ENCODE measurements around the gene B3GNT7. TPM values are rescaled to one million over a fixed set of nuclear protein-coding genes. Genes with fewer than 3 reads are reported as not detected.

B3GNT7 gene
- total RNA-seq, 1 donor from 2014 or later = 0.90 TPM

DNA sequence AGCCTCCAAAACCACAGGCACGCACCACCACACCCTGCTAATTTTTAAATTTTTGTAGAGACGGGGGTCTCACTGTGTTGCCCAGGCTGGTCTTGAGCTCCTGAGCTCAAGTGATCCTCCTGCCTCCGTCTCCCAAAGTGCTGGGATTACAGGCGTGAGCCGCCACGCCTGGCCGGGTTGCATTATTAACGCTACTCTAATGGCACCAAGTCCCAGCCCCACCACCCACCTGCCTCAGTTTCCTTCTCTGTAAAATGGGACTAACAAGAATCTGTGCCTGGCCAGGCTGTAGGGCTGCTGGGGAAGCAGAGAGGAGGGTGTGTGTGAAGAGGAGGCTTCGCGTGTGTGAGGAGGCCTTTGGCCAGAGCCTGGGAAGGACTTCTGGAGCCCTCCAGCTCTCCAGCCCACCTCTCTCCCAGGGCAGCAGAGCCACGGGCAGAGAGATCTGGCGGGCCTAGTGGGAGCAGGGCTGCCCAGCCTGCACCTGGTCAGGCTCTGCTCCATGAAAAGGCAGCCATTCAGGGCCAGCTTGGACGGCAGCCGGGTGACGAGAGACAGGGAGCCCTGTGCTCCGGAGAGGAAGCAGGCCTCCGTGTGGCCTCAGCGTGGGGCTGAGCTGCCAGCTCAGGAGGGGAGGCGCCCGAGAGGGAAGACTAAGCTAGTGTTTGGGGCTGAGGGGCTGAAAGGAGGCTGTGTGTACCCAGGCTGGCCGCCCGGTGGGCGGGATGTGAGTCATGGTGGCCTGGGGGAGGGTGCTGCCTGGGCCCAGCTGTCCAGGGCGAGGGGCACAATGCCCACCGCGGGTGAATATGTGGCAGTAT, 7.4 kb upstream of the B3GNT7 start:
- no peaks in the 10 kb centered on the region for H3K79me2 ChIP-seq (ENCODE audit: low read depth)
- H3K27me3 ChIP-seq = no peaks in the 10 kb centered on the region
- no peak overlapping the region for H2AFZ ChIP-seq (replicated peaks)
- no peaks in the 10 kb centered on the region for H3K9me3 ChIP-seq (ENCODE audit: low read depth)
- Mint-ChIP-seq H3K36me3 (peaks cover 6% of the 10 kb centered on the region), H3K4me3 (no peak overlapping the region), H3K9me3 (peaks cover 14% of the 10 kb centered on the region), H3K27me3 (ENCODE audit: insufficient read depth, low read depth) (peaks cover 13% of the 10 kb centered on the region), H3K4me1 (peaks cover 7% of the 10 kb centered on the region), H3K27ac (no peak overlapping the region)
- H3K4me2 ChIP-seq = no peak overlapping the region
- no peak overlapping the region for H3K27ac ChIP-seq
- peaks cover 7% of the 10 kb centered on the region for H3K4me1 ChIP-seq
- H3K9ac ChIP-seq = no peak overlapping the region
- TF ChIP-seq, protein P1, sequence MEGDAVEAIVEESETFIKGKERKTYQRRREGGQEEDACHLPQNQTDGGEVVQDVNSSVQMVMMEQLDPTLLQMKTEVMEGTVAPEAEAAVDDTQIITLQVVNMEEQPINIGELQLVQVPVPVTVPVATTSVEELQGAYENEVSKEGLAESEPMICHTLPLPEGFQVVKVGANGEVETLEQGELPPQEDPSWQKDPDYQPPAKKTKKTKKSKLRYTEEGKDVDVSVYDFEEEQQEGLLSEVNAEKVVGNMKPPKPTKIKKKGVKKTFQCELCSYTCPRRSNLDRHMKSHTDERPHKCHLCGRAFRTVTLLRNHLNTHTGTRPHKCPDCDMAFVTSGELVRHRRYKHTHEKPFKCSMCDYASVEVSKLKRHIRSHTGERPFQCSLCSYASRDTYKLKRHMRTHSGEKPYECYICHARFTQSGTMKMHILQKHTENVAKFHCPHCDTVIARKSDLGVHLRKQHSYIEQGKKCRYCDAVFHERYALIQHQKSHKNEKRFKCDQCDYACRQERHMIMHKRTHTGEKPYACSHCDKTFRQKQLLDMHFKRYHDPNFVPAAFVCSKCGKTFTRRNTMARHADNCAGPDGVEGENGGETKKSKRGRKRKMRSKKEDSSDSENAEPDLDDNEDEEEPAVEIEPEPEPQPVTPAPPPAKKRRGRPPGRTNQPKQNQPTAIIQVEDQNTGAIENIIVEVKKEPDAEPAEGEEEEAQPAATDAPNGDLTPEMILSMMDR (IDR thresholded peaks at IDR 0.05) = no peak
- TF ChIP-seq EZH2phosphoT487 (IDR thresholded peaks at IDR 0.05) = no peak
- no peak for TF ChIP-seq EZH2 (IDR thresholded peaks at IDR 0.05)
- no peaks in the 10 kb centered on the region for H3K36me3 ChIP-seq
- H3K4me3 ChIP-seq = no peak overlapping the region
- DNase-seq (ENCODE audit: low spot score) = no peak
- H4K20me1 ChIP-seq (ENCODE audit: low read depth) = no peaks in the 10 kb centered on the region
- no peaks in the 10 kb centered on the region for H3F3A ChIP-seq (ENCODE audit: low read depth)

GRCh38 chr2:231388725-231389346, 6.7 kb upstream of the B3GNT7 start:
- Histone ChIP-seq H3K36me3 (no peaks in the 10 kb centered on the region), H3K4me1 (peaks cover 7% of the 10 kb centered on the region), H3K9ac (no peak overlapping the region), H3K27ac (no peak overlapping the region), H2AFZ (replicated peaks) (no peak overlapping the region), H3K79me2 (ENCODE audit: low read depth) (no peaks in the 10 kb centered on the region), H4K20me1 (ENCODE audit: low read depth) (no peaks in the 10 kb centered on the region), H3K9me3 (ENCODE audit: low read depth) (no peaks in the 10 kb centered on the region), H3F3A (ENCODE audit: low read depth) (no peaks in the 10 kb centered on the region), H3K4me3 (no peak overlapping the region), H3K4me2 (no peak overlapping the region), H3K27me3 (no peaks in the 10 kb centered on the region)
- DNase-seq (ENCODE audit: low spot score) = no peak
- Mint-ChIP-seq H3K27me3 (ENCODE audit: insufficient read depth, low read depth) (peaks cover 17% of the 10 kb centered on the region), H3K4me1 (peaks cover 8% of the 10 kb centered on the region), H3K27ac (no peak overlapping the region), H3K9me3 (peaks cover 14% of the 10 kb centered on the region), H3K4me3 (no peak overlapping the region), H3K36me3 (peaks cover 4% of the 10 kb centered on the region)
- TF ChIP-seq, protein P1 (IDR thresholded peaks at IDR 0.05) = no peak
- TF ChIP-seq EZH2phosphoT487 (IDR thresholded peaks at IDR 0.05) = no peak
- TF ChIP-seq EZH2 (IDR thresholded peaks at IDR 0.05) = no peak

DNA sequence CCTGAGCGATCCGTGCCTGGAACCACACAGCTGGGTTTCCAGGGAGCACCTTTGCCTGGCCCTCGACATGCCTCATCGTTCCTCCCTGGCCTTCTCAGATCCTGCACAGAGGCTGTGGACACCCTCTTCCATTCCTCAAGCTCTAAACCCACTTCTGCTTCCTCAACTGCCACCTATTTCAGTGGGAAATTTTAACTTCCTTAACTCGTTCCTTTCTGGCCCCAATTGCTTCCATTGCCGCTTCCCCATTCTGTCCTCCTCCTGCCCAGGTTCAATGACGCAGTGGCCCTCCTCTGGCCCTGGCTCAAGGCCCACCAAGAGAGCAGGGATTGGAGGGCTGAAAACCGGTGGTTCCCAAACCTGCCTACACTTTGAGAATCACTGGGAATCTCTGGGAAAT, 4.8 kb upstream of the B3GNT7 start:
- Mint-ChIP-seq H3K9me3 (peaks cover 4% of the 10 kb centered on the region), H3K27ac (no peak overlapping the region), H3K27me3 (ENCODE audit: insufficient read depth, low read depth) (peaks cover 26% of the 10 kb centered on the region), H3K36me3 (no peaks in the 10 kb centered on the region), H3K4me1 (peaks cover 15% of the 10 kb centered on the region), H3K4me3 (peak overlapping the region; percentile 4)
- DNase-seq (ENCODE audit: low spot score) = no peak
- H3K27ac ChIP-seq = no peak overlapping the region
- H3K36me3 ChIP-seq = no peaks in the 10 kb centered on the region
- H3F3A ChIP-seq (ENCODE audit: low read depth) = peaks cover 13% of the 10 kb centered on the region
- no peaks in the 10 kb centered on the region for H4K20me1 ChIP-seq (ENCODE audit: low read depth)
- H3K27me3 ChIP-seq = peaks cover 16% of the 10 kb centered on the region
- H2AFZ ChIP-seq (replicated peaks) = no peak overlapping the region
- no peaks in the 10 kb centered on the region for H3K9me3 ChIP-seq (ENCODE audit: low read depth)
- H3K9ac ChIP-seq = no peak overlapping the region
- no peak overlapping the region for H3K4me2 ChIP-seq
- TF ChIP-seq EZH2 (IDR thresholded peaks at IDR 0.05) = no peak
- TF ChIP-seq, protein P1 (IDR thresholded peaks at IDR 0.05) = no peak
- TF ChIP-seq EZH2phosphoT487 (IDR thresholded peaks at IDR 0.05) = no peak
- H3K4me3 ChIP-seq = no peak overlapping the region
- peaks cover 11% of the 10 kb centered on the region for H3K4me1 ChIP-seq
- H3K79me2 ChIP-seq (ENCODE audit: low read depth) = no peaks in the 10 kb centered on the region

Data from neural progenitor cell (in vitro differentiated cells).